ENCODE data around the gene PDE4DIP.
"Not testable (repeated sequence)": the region's sequence is repeated elsewhere in the genome, so short reads cannot be mapped to it uniquely, and the experiment has no call there.

Gene PDE4DIP

GRCh38 chr1:148844220-148844619, at the start of gene PDE4DIP:
Gene PDE4DIP, plus strand, starts transcription at chr1:148844428. Its CDS starts 347 bp downstream, at chr1:148844775.
- DNase-seq (ENCODE audit: low spot score) = not testable (repeated sequence)

DNA sequence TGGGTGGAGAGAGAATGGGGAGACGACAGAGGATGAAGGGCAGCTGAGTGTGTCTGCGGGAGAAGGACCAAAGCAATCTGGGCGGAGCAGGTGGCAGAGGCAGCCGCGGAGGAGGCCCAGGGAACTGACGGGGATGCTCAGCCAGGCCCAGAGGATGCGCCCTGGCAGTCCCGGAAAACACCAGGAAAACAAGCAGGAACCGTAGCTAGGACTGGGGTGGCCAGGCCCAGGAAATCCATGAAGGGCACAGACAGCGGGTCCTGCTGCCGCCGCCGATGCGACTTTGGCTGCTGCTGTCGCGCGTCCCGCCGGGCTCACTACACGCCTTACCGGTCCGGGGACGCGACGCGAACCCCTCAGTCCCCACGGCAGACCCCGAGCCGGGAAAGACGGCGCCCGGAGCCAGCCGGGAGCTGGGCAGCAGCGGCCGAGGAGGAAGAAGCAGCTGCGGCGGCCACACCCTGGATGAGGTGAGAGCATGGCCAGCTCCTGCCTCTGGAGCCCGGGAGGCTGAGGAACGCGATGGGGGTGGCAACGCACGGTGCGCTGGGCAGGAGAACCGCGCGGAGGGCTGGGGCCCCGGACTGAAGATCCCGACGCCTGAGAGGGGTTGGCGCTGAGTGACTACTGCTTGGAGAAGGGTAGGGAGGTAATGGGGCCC, 35.8 kb upstream of the PDE4DIP start:
- not testable (repeated sequence) for DNase-seq (ENCODE audit: low spot score)

GRCh38 chr1:148808929-148809283, 35.3 kb upstream of the PDE4DIP start:
- not testable (repeated sequence) for DNase-seq (ENCODE audit: low spot score)

DNA sequence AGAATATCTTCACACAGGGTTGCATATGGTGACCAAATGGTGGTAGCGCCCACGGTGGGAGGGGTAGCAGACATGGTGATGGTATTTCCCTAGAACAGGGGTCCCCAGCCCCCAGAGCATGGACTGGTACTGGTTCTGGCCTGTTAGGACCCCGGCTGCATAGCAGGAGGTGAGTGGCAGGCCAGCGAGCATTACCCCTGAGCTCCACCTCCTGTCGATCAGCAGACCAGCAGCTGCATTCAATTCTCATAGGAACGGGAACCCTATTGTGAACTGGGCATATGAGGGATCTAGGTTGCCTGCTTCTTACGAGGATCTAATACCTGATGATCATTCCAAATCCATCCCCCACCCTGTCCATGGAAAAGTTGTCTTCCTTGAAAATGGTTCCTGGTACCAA, 22.0 kb upstream of the PDE4DIP start:
- not testable (repeated sequence) for DNase-seq (ENCODE audit: low spot score)

DNA sequence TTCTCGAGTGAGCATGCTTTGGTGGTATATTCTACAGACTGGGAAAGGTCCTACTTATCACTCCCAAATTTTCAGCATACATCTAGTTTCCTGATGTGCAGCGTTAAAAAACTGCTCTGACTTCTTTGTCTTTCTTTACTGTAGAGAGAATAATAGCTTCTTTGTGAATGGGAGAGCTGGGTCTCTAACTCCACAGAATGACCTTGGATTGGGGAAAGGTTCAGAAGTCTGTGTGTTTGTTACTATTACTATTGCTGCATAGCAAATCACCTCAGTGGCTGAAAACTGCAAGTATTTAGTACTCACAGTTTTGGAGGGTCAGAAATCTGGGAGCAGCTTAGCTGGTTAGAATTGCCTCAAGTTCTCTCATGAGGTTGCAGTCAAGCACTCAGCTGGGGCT, 20.4 kb upstream of the PDE4DIP start:
- DNase-seq (ENCODE audit: low spot score) = not testable (repeated sequence)

- DNase-seq (ENCODE audit: low spot score) = not testable (repeated sequence)
Observed at GRCh38 chr1:148825029-148825428, 19.2 kb upstream of the PDE4DIP start.

GRCh38 chr1:148828531-148828930, 15.7 kb upstream of the PDE4DIP start:
- DNase-seq (ENCODE audit: low spot score) = not testable (repeated sequence)

GRCh38 chr1:148828962-148829361, 15.3 kb upstream of the PDE4DIP start:
- DNase-seq (ENCODE audit: low spot score) = not testable (repeated sequence)

DNA sequence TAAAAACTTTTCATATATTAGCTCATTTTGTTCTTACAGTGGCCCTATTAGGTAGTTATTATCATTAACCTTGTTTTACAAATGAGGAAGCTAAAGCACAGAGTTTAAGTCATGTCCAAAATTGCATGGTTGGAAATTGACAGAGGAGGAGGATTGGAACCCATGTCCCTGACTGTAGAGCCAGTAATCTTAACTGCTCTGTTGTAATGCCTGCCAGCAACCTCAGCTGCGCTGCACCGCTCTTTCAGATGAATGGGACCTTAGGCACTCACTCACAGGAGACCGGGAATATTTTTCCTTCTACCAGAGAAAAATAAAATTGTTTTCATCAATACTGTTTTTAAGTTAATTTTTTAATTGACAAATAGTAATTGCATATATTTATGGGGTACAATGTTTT, 14.9 kb upstream of the PDE4DIP start:
- DNase-seq (ENCODE audit: low spot score) = not testable (repeated sequence)

DNA sequence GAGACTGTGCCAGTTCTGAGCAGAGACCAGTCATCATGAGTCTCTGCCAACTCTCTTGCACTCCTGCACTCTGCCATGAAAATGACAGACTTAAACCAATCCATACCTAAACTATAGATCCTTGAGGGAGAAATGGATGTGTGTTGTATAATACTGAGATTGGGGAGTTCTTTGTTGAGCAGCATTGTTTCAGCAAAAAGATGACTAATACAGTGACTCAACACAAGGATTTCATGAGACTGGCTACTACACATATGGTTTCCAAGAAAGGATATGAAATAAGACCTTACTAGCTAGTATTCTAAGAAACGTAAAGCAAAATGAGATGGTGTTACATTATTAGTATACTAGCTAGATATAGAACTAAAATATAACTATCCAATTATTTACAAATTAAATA, 3.0 kb upstream of the PDE4DIP start:
- not testable (repeated sequence) for DNase-seq (ENCODE audit: low spot score)

GRCh38 chr1:148844651-148845050, 423 bp downstream of the PDE4DIP start:
- not testable (repeated sequence) for DNase-seq (ENCODE audit: low spot score)

DNA sequence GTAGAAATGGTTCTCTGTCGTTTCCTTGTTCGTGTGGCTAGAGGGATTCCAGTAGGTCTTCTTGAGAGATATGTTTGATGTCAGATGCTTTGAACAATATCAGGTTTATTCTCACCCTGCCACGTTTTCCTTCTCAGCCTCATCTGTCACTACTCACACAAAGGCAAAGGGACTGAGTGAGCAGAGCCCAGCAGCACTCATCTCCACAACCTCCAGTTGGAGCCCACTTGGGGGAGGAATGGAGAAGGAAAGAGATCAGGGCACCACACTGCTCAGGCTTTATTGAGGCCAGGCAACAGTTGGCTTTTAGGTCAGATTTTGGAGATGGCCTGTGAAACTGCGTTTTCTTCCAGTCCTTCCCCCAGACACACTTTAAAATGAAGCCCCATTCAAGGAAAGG, 840 bp downstream of the PDE4DIP start:
- DNase-seq (ENCODE audit: low spot score) = not testable (repeated sequence)

GRCh38 chr1:148850347-148850746, 6.1 kb downstream of the PDE4DIP start:
- not testable (repeated sequence) for DNase-seq (ENCODE audit: low spot score)

- DNase-seq (ENCODE audit: low spot score) = not testable (repeated sequence)
Observed at GRCh38 chr1:148850840-148851239, 6.6 kb downstream of the PDE4DIP start.

GRCh38 chr1:148851684-148852083, 7.5 kb downstream of the PDE4DIP start:
- not testable (repeated sequence) for DNase-seq (ENCODE audit: low spot score)

DNA sequence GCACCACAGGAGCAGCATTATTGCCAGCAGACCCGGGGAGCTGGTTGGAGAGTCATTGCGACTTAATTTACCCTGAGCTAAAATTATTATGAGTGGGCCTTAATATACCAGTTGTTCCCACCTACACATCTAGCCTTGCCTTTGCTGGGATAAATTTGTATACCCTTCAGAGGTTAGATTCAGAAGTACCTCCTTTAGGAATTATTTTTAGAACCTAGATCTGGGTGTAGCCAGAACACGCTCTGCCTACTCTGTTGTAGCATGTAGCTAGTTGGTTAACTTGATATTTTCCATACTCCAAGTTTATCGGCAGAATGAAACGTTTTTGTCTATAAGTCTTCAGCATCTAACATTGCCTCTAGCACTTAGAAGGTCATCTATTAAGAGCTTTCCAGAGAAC, 9.1 kb downstream of the PDE4DIP start:
- not testable (repeated sequence) for DNase-seq (ENCODE audit: low spot score)

- not testable (repeated sequence) for DNase-seq (ENCODE audit: low spot score)
Observed at GRCh38 chr1:148854063-148854462, 9.8 kb downstream of the PDE4DIP start.

DNA sequence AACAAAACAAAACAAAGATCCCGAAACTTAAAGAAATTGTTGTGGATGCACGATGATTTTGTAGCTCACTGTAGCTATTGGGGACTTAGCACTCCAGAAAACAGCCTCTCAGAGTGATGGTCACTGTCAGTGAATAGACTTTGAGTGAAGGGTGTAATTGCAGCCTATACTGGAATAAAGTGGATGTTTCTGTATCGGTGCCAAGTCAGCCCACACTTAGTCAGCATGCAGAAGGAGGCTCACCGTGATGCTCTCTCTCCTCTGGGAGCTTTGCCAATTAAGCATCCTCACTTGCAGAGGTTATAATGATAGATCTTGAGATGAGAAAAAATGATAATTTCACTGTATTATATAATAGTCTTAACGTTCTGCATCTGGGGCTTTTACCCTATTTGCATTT, 11.1 kb downstream of the PDE4DIP start:
- not testable (repeated sequence) for DNase-seq (ENCODE audit: low spot score)

GRCh38 chr1:148860049-148860448, 15.8 kb downstream of the PDE4DIP start:
- not testable (repeated sequence) for DNase-seq (ENCODE audit: low spot score)

DNA sequence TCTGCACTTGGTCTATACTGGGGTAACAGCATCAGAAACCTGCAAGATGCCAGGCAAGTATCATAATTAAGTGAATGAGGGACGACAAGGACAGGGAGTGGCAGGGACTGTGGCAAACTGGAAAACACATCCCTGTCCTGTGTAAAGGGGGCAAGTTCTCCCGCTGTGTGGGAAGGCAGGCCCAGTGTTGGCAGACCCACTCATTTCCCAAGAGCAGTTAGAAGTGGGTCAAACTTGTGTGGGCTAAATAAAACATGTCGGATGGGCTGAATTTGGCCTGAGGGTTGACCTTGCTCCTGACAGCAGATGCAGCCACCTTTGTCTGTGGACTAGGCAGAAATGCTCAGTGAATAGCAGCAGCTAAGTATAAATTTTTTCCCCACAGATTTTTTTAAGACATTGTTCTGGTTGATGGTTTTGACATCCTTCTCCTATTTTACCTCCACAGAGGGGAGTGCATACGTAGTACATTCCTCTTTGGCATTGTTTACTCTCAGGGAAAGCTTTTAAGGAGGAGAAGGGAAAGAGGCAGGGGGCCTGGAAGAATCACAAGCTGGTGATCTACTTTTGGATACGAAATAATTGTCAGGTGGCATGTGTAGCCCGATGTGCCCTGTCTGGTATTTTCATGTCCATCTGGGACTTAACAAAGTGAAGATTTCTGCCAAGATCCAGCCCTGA, 16.5 kb downstream of the PDE4DIP start:
- not testable (repeated sequence) for DNase-seq (ENCODE audit: low spot score)

GRCh38 chr1:148862590-148862989, 18.4 kb downstream of the PDE4DIP start:
- not testable (repeated sequence) for DNase-seq (ENCODE audit: low spot score)

- DNase-seq (ENCODE audit: low spot score) = not testable (repeated sequence)
Observed at GRCh38 chr1:148868924-148869633, 24.9 kb downstream of the PDE4DIP start.

- not testable (repeated sequence) for DNase-seq (ENCODE audit: low spot score)
Observed at GRCh38 chr1:148869634-148869961, 25.4 kb downstream of the PDE4DIP start.
